MCF 10A (cell line): ENCODE measurements around the gene IL36B. TPM values are rescaled to one million over a fixed set of nuclear protein-coding genes. Genes with fewer than 3 reads are reported as not detected.

Experiments
- BruUV-seq: library from RNA; stranded (reverse); fragments of 400-500 nt; replicated peaks from 2 replicates; lab custom pipeline; 2021; lab: Mats Ljungman, UMichigan
- CTCF ChIA-PET: fragments of 300-600 bp; sonication (Branson Sonifier 250); formaldehyde crosslinking; extraction: SDS; loops from one replicate; lab custom pipeline; 2021; ENCODE audit warnings: antibody characterized with exemption, inconsistent platforms; lab: Yijun Ruan, JAX
- POLR2A ChIA-PET: fragments of 300-600, 350-650 bp; sonication (Branson Sonifier 250); formaldehyde crosslinking; extraction: SDS; loops from one replicate; lab custom pipeline; 2020; ENCODE audit warnings: antibody characterized with exemption, inconsistent platforms; lab: Yijun Ruan, JAX
- DNase-seq: peaks from one replicate; pipeline ENCODE4 v3.0.0-alpha.2; 2018; ENCODE audit not compliant: unreplicated experiment
- H3K27ac Mint-ChIP-seq: one replicate; pipeline ENCODE4 v1.8.0; 2022; ENCODE audit warnings: mild to moderate bottlenecking, low read depth, mixed read lengths; ENCODE audit not compliant: unreplicated experiment
- H3K27me3 Mint-ChIP-seq: one replicate; pipeline ENCODE4 v1.8.0; 2022; ENCODE audit warnings: mixed read lengths; ENCODE audit not compliant: insufficient read depth, unreplicated experiment
- H3K36me3 Mint-ChIP-seq: one replicate; pipeline ENCODE4 v1.8.0; 2022; ENCODE audit warnings: mild to moderate bottlenecking, moderate library complexity, mixed read lengths; ENCODE audit not compliant: insufficient read depth, unreplicated experiment
- H3K4me1 Mint-ChIP-seq: one replicate; pipeline ENCODE4 v1.8.0; 2022; ENCODE audit warnings: mixed read lengths; ENCODE audit not compliant: insufficient read depth, unreplicated experiment
- H3K4me3 Mint-ChIP-seq: one replicate; pipeline ENCODE4 v1.8.0; 2022; ENCODE audit warnings: mild to moderate bottlenecking, moderate library complexity, mixed read lengths; ENCODE audit not compliant: unreplicated experiment
- H3K9me3 Mint-ChIP-seq: one replicate; pipeline ENCODE4 v1.8.0; 2022; ENCODE audit warnings: mixed read lengths; ENCODE audit not compliant: unreplicated experiment
- intact Hi-C: fragments of 100-400 bp; cut with micrococcal nuclease; formaldehyde crosslinking; loops from 2 replicates; pipeline ENCODE4 v1.14.1; 2022
- total RNA-seq: library from RNA; stranded (reverse); gene quantifications from 2 replicates; pipeline ENCODE4 v1.2.3, GENCODE V29; 2022
- TF ChIP-seq, protein P1 (sequence below): fragments of 200-600 bp; IDR thresholded peaks from one replicate; pipeline ENCODE4 v1.8.0; 2022; ENCODE audit warnings: antibody characterized with exemption, mild to moderate bottlenecking; ENCODE audit not compliant: unreplicated experiment

The IL36B gene
- total RNA-seq, 1 experiment from 2014 or later = not detected

DNA sequence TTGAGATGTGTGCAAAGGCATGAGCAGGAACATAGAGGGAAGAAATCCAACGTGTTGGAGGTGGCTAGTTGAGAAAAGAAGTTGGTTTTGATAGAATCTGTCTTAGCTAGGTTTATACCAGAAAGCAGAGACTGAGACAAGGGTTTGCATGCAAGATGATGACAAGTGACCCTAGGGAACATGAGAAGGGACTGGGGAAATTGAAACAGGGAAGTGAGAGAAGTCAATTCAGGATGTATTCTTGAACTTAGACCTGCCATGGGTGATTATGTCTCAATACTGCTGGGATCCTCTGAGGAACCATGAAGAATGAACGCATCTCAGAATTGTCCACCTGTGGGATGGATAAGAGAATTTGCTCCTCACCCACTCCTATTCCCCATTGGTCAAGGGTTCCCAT lies 26.9 kb downstream of the IL36B start:
- TF ChIP-seq, protein P1, sequence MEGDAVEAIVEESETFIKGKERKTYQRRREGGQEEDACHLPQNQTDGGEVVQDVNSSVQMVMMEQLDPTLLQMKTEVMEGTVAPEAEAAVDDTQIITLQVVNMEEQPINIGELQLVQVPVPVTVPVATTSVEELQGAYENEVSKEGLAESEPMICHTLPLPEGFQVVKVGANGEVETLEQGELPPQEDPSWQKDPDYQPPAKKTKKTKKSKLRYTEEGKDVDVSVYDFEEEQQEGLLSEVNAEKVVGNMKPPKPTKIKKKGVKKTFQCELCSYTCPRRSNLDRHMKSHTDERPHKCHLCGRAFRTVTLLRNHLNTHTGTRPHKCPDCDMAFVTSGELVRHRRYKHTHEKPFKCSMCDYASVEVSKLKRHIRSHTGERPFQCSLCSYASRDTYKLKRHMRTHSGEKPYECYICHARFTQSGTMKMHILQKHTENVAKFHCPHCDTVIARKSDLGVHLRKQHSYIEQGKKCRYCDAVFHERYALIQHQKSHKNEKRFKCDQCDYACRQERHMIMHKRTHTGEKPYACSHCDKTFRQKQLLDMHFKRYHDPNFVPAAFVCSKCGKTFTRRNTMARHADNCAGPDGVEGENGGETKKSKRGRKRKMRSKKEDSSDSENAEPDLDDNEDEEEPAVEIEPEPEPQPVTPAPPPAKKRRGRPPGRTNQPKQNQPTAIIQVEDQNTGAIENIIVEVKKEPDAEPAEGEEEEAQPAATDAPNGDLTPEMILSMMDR = no peak
- no peak overlapping the region for H3K4me3 Mint-ChIP-seq
- ChIA-PET CTCF (no interaction called here), POLR2A (no interaction called here)
- H3K4me1 Mint-ChIP-seq = no peaks in the 10 kb centered on the region
- no peaks in the 10 kb centered on the region for H3K9me3 Mint-ChIP-seq
- H3K36me3 Mint-ChIP-seq = no peaks in the 10 kb centered on the region
- intact Hi-C loops = no loop called here
- H3K27ac Mint-ChIP-seq = no peak overlapping the region
- no TSS peak for BruUV-seq
- H3K27me3 Mint-ChIP-seq = peaks cover 99% of the 10 kb centered on the region
- DNase-seq = no peak

DNA sequence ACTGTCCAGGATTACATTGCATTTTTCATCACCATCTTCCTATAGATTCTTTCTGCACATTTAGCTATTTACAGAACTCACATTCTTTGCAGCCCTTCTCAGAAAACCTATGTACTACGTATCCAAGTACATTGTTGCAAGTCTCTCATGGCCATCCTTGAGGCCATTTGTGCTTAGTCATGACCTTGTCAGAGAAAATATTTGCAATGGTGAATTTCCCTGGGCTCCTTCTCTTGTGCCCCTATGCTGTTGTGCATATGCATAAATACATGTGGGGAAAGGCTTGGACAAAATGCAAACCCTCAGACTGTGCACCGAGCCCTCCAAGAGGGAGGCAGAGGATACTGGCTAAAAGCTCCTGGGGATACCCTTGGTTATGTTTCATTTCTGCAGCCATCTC lies 27.9 kb downstream of the IL36B start:
- H3K4me3 Mint-ChIP-seq = no peak overlapping the region
- H3K27me3 Mint-ChIP-seq = peaks cover 89% of the 10 kb centered on the region
- H3K9me3 Mint-ChIP-seq = no peaks in the 10 kb centered on the region
- H3K36me3 Mint-ChIP-seq = no peaks in the 10 kb centered on the region
- TF ChIP-seq, protein P1 = no peak
- ChIA-PET CTCF (interaction anchor here (0.9 kb wide), 1 partner anchor 50 kb away, joined by 3 read pairs; no protein-coding TSS in a partner anchor), POLR2A (no interaction called here)
- DNase-seq = no peak
- no peak overlapping the region for H3K27ac Mint-ChIP-seq
- intact Hi-C loops = no loop called here
- BruUV-seq = no TSS peak
- H3K4me1 Mint-ChIP-seq = no peaks in the 10 kb centered on the region

DNA sequence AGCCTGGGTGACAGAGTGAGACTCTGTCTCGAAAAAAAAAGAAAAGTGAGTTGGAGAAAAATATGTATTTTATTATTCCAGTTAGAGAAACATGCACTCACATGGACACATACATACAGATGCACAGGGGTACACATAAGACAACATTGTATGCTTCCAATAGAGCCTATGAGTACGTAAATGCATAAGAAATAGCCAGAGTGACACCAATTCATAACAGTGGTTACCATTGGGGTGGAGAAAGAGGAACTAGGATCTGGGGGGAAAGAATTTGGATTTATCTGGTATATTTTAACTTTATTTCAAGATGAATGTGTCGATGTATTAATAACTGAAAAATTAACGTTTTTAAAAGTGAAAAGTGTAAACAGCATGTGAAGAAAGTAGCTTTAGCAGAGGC lies 31.4 kb downstream of the IL36B start:
- intact Hi-C loops = no loop called here
- Mint-ChIP-seq H3K27ac (no peak overlapping the region), H3K36me3 (no peaks in the 10 kb centered on the region), H3K4me1 (no peaks in the 10 kb centered on the region), H3K4me3 (no peak overlapping the region), H3K27me3 (peaks cover 86% of the 10 kb centered on the region), H3K9me3 (peaks cover 17% of the 10 kb centered on the region)
- ChIA-PET POLR2A (no interaction called here), CTCF (no interaction called here)
- DNase-seq = no peak
- TF ChIP-seq, protein P1 = no peak
- BruUV-seq = no TSS peak

DNA sequence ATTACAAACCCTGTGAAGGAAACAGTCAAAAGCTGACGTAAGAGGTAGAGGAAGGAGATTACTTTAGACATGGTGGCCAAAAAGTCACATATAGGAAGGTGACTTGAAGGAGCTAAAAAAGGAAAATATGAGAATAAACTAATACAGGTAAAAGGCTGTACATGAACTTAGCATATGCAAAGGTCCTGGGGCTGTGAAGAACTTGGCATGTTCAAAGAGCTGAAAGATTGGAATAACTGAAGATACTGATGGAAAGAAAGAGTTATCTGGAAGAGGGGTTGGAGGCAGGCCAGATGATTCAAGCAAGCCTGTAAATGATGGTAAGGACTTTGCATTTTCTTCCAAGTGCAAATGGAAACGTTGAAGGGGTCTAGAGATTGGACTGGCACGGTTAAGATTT lies 34.2 kb downstream of the IL36B start:
- ChIA-PET CTCF (no interaction called here), POLR2A (no interaction called here)
- Mint-ChIP-seq H3K27me3 (peaks cover 58% of the 10 kb centered on the region), H3K9me3 (peaks cover 17% of the 10 kb centered on the region), H3K36me3 (no peaks in the 10 kb centered on the region), H3K4me3 (no peak overlapping the region), H3K27ac (no peak overlapping the region), H3K4me1 (no peaks in the 10 kb centered on the region)
- intact Hi-C loops = no loop called here
- TF ChIP-seq, protein P1 = no peak
- BruUV-seq = no TSS peak
- DNase-seq = no peak
